PFSK-1 (cell line): ENCODE results near the gene IFNL2.

Experiments used
- FOXP2 ChIP-seq: optimal IDR thresholded peaks from 2 replicates; pipeline ENCODE3; 2011; ENCODE audit warnings: borderline replicate concordance, control low read depth, inconsistent platforms; ENCODE audit not compliant: insufficient read depth; ENCODE audit errors: extremely low read length, extremely low read depth
- POLR2AphosphoS5 ChIP-seq: IDR thresholded peaks from 2 replicates; pipeline ENCODE4 v1.6.1; 2012; ENCODE audit warnings: low read depth, mild to moderate bottlenecking, control low read depth, low read length, moderate library complexity
- REST ChIP-seq, 2 experiments: IDR thresholded peaks; 2 replicates each; pipeline versions ENCODE4 v1.6.1 to v1.8.0; 2011 to 2012; ENCODE audit warnings: low read depth in 2 of 2, low read length in 2 of 2, control low read depth in 1 of 2, inconsistent platforms in 1 of 2, mild to moderate bottlenecking in 1 of 2, moderate library complexity in 1 of 2; ENCODE audit not compliant: insufficient read depth in 1 of 2
- SIN3A ChIP-seq: IDR thresholded peaks from 2 replicates; pipeline ENCODE4 v1.6.1; 2012; ENCODE audit warnings: mild to moderate bottlenecking, low read length, moderate library complexity, borderline replicate concordance; ENCODE audit not compliant: insufficient read depth
- TAF1 ChIP-seq: IDR thresholded peaks from 2 replicates; pipeline ENCODE4 v1.6.1; 2012; ENCODE audit warnings: low read length, control low read depth, borderline replicate concordance; ENCODE audit not compliant: insufficient read depth

DNA sequence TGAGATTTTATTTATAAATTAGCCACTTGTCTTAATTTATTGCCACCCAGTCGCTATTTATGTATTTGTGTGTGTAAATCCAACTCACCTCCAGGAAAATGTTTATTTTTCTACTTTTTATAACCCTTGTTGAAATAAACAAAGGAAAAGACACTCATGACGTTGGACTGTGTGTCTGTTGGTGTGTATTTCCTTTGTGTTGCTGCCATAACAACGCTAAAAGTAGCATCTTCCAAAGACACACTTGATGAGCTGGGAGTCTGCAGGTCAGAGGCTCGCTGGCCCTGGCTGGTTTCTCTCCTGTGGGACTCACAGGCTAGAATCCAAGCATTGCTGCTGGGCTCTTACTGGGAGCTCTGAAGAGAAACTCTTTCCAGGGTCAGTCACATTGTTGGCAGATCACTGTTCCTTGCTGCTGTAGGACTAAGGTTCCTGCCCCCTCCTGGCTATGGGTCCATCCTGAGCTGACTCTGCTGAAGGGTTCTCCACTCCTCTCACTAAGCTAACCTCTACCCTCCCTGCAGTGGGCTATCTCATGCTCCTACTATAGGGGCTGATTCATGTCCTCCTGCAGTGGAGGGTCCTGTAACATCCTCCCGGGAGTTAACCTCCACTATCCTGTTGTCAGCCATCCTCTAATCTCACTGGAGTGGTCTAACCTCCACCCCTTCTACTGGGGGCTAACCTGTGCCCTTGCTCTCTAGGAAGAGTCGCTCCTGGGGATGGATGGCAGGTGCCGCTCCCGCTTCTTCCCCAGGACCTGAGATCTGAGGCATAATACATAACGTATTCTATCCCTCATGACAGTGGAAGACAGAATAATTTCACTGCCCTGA is 2.1 kb downstream of the IFNL2 start:
- TF ChIP-seq TAF1 (no peak), SIN3A (no peak), POLR2AphosphoS5 (no peak), FOXP2 (no peak), REST (IDR thresholded peaks at IDR 0.05; ENCODE audit: insufficient read depth in 1 of 2, low read depth in 2 of 2, low read length in 2 of 2) (no peak)
